HepG2 (cell line): Measurements from ENCODE around the gene RNASE8. TPM values are rescaled to one million over a fixed set of nuclear protein-coding genes. Genes with fewer than 3 reads are reported as not detected.

Experiments used
- ARHGAP35 ChIP-seq: sonication (generic); formaldehyde crosslinking; IDR thresholded peaks from 2 replicates; pipeline ENCODE4 v1.9.0; 2022; ENCODE audit warnings: mild to moderate bottlenecking, inconsistent platforms, moderate library complexity, missing genetic modification reagents, borderline replicate concordance
- BORCS8-MEF2B ChIP-seq: sonication (generic); formaldehyde crosslinking; IDR thresholded peaks from 2 replicates; pipeline ENCODE4 v1.8.0; 2022; ENCODE audit warnings: mild to moderate bottlenecking, missing genetic modification reagents
- ISL2 ChIP-seq: sonication (generic); formaldehyde crosslinking; IDR thresholded peaks from 2 replicates; pipeline ENCODE4 v1.5.0; 2020; ENCODE audit warnings: missing genetic modification reagents
- NAIF1 ChIP-seq: sonication (generic); formaldehyde crosslinking; IDR thresholded peaks from 2 replicates; pipeline ENCODE4 v1.5.0; 2020; ENCODE audit warnings: mild to moderate bottlenecking, missing genetic modification reagents, borderline replicate concordance
- NRL ChIP-seq: sonication (generic); formaldehyde crosslinking; IDR thresholded peaks from 2 replicates; pipeline ENCODE4 v1.5.0; 2020; ENCODE audit warnings: missing genetic modification reagents, mild to moderate bottlenecking, moderate library complexity, borderline replicate concordance
- ONECUT2 ChIP-seq: sonication (generic); formaldehyde crosslinking; IDR thresholded peaks from 2 replicates; pipeline ENCODE4 v1.4.0; 2020; ENCODE audit warnings: missing genetic modification reagents
- PRDM10 ChIP-seq: sonication (generic); formaldehyde crosslinking; IDR thresholded peaks from 2 replicates; pipeline ENCODE4 v1.4.0; 2020; ENCODE audit warnings: low read depth, missing genetic modification reagents
- ZNF142 ChIP-seq: sonication (generic); formaldehyde crosslinking; IDR thresholded peaks from 2 replicates; pipeline ENCODE4 v1.4.0; 2020; ENCODE audit warnings: missing genetic modification reagents
- ZNF552 ChIP-seq: sonication (generic); formaldehyde crosslinking; IDR thresholded peaks from 2 replicates; pipeline ENCODE4 v1.9.0; 2022; ENCODE audit warnings: missing genetic modification reagents, mild to moderate bottlenecking, borderline replicate concordance
- ZNF646 ChIP-seq: sonication (generic); formaldehyde crosslinking; IDR thresholded peaks from 2 replicates; pipeline ENCODE4 v1.9.0; 2021; ENCODE audit warnings: mild to moderate bottlenecking, missing genetic modification reagents
- ZNF7 ChIP-seq: IDR thresholded peaks from 2 replicates; pipeline ENCODE4 v1.6.1; 2016; ENCODE audit warnings: missing biosample characterization, missing genetic modification reagents
- ZSCAN25 ChIP-seq: sonication (generic); formaldehyde crosslinking; IDR thresholded peaks from 2 replicates; pipeline ENCODE4 v1.8.0; 2022; ENCODE audit warnings: mild to moderate bottlenecking, missing genetic modification reagents
- polyA plus RNA-seq, 8 experiments: library from polyadenylated mRNA; depleted of rRNA in 3 of 8; stranded (reverse) in 7 of 8; unstranded in 1 of 8; fragments of >200 nt; fragmentation: Illumina TruSeq in 4 of 8; extraction: Trizol in 4 of 8; gene quantifications; 2 replicates each; pipeline versions ENCODE4 v1.2.1 to v1.2.3, GENCODE V29; 2011 to 2016; ENCODE audit warnings: low read depth in 4 of 8, missing spikeins in 1 of 8, mixed read lengths in 1 of 8; ENCODE audit not compliant: insufficient read depth in 1 of 8
- total RNA-seq, 5 experiments: library from RNA; depleted of rRNA; stranded (reverse); fragments of >200 nt; fragmentation: Illumina TruSeq; extraction: Trizol; gene quantifications; 2 replicates each; pipeline ENCODE4 v1.2.3, GENCODE V29; 2016; ENCODE audit warnings: low read depth in 1 of 5

The RNASE8 gene
- total and polyA plus RNA-seq, 2 of the 13 experiments (the other 11 are each of a cell fraction or from before 2014, with no cell fraction given): not detected

GRCh38 chr14:21090194-21090939, 32.7 kb downstream of the RNASE8 start (continued):
- TF ChIP-seq ZNF646 (CRISPR knock-in tag): 0 out of 2 replicates have a peak, but pooled peaks have one; percentile 32
- no peak for TF ChIP-seq ZNF142 (CRISPR knock-in tag)
- peak; percentile 22; the same call in 1 of the 2 replicates for TF ChIP-seq ZSCAN25
- TF ChIP-seq BORCS8-MEF2B (CRISPR knock-in tag): peak; percentile 23; the same call in 1 of the 2 replicates
- TF ChIP-seq ARHGAP35: 0 out of 2 replicates have a peak, but pooled peaks have one; percentile 41
- no peak for TF ChIP-seq PRDM10
- no peak; the same call in 1 of the 2 replicates for TF ChIP-seq NRL
- no peak for TF ChIP-seq ISL2 (CRISPR knock-in tag)
- TF ChIP-seq ONECUT2 (CRISPR knock-in tag): 0 out of 2 replicates have a peak, but pooled peaks have one; percentile 32
- TF ChIP-seq NAIF1 (CRISPR knock-in tag): no peak
- no peak for TF ChIP-seq ZNF552 (CRISPR knock-in tag)
- TF ChIP-seq ZNF7 (CRISPR knock-in tag): no peak
